Measurements from ENCODE around the gene PYHIN1. TPM values are rescaled to one million over a fixed set of nuclear protein-coding genes. Genes with fewer than 3 reads are reported as not detected.

The PYHIN1 gene
- total RNA-seq, 1 donor: not detected

DNA sequence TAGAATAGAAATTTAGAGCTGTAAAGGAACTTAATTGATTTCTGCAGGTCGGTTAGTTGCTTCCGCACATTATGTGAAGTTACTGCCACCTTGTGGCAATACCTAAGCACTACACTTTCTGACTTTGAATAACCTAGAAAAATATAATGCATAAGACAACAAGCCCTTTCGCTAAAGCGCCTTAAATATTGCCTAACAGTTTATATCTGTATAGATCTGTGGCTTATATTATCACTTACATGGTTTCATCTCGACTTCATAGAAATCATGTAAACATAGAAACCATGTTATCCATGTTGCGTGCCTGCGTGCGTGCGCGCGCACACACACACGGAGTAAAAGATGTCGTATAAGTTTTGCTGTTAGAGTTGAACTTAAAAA, 67.4 kb downstream of the PYHIN1 start:
- TF ChIP-seq, protein P1, sequence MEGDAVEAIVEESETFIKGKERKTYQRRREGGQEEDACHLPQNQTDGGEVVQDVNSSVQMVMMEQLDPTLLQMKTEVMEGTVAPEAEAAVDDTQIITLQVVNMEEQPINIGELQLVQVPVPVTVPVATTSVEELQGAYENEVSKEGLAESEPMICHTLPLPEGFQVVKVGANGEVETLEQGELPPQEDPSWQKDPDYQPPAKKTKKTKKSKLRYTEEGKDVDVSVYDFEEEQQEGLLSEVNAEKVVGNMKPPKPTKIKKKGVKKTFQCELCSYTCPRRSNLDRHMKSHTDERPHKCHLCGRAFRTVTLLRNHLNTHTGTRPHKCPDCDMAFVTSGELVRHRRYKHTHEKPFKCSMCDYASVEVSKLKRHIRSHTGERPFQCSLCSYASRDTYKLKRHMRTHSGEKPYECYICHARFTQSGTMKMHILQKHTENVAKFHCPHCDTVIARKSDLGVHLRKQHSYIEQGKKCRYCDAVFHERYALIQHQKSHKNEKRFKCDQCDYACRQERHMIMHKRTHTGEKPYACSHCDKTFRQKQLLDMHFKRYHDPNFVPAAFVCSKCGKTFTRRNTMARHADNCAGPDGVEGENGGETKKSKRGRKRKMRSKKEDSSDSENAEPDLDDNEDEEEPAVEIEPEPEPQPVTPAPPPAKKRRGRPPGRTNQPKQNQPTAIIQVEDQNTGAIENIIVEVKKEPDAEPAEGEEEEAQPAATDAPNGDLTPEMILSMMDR (IDR thresholded peaks at IDR 0.05; ENCODE audit: extremely low read depth, low read depth, low read length): peak; percentile 88
- Histone ChIP-seq H3K9me3 (ENCODE audit: low read depth, low read length) (no peaks in the 10 kb centered on the region), H4K20me1 (ENCODE audit: insufficient read depth, low read length) (no peaks in the 10 kb centered on the region), H3K4me1 (ENCODE audit: insufficient read depth, low read length) (peaks cover 21% of the 10 kb centered on the region), H3K36me3 (ENCODE audit: insufficient read depth, low read length) (no peaks in the 10 kb centered on the region), H3K27ac (ENCODE audit: low read depth, low read length) (peak overlapping the region; percentile 92), H3K4me3 (ENCODE audit: insufficient read depth, low read length) (peak overlapping the region; percentile 72), H3K27me3 (ENCODE audit: insufficient read depth, low read length) (peaks cover 4% of the 10 kb centered on the region), H3K4me2 (ENCODE audit: insufficient read depth, low read length) (peak overlapping the region; percentile 96), H3K79me2 (ENCODE audit: insufficient read depth, low read length) (no peaks in the 10 kb centered on the region), H2AFZ (ENCODE audit: low read length) (peak overlapping the region; percentile 89)
- no peak for DNase-seq (ENCODE audit: insufficient read length, low spot score, missing footprints)

DNA sequence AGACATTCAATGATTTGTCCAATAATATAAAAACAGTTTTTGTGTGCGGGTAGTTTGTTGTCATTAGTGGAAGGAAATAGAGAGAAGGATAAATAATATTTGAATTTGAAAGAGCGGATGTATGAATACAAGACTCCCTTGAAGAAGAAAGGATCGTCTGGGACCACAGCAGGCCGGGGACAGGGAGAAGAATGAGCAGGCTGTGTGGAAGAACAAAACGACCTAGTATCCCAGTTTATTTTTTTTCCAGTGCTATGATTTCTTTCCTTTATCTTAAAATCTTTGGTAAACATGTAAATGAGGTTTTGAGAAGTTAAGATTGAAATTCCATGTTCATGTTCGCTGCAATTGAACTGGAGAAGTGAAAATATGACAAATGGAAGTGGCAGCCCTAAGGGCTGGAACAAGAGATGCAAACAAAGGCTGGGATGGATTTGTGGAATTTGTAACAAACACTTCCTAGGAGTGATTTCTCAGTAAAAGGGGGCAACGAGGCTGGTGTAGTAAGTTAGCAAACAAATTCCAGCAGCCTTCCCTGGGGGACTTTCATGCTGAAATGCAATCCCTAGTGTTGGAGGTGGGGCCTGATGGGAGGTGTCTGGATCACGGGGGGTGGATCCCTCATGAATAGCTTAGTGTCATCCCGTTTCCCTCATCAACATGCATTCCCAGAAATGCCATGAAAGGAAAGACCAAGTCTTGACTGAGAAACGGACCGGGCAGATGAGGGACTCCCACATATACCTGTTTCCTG, 68.1 kb downstream of the PYHIN1 start:
- DNase-seq (ENCODE audit: insufficient read length, low spot score, missing footprints): peak; percentile 66
- H4K20me1 ChIP-seq (ENCODE audit: insufficient read depth, low read length): no peaks in the 10 kb centered on the region
- H3K4me1 ChIP-seq (ENCODE audit: insufficient read depth, low read length): peaks cover 21% of the 10 kb centered on the region
- no peaks in the 10 kb centered on the region for H3K9me3 ChIP-seq (ENCODE audit: low read depth, low read length)
- peak overlapping the region; percentile 72 for H3K4me3 ChIP-seq (ENCODE audit: insufficient read depth, low read length)
- peak overlapping the region; percentile 92 for H3K27ac ChIP-seq (ENCODE audit: low read depth, low read length)
- TF ChIP-seq, protein P1 (IDR thresholded peaks at IDR 0.05; ENCODE audit: extremely low read depth, low read depth, low read length): no peak
- H3K27me3 ChIP-seq (ENCODE audit: insufficient read depth, low read length): peaks cover 4% of the 10 kb centered on the region
- H3K36me3 ChIP-seq (ENCODE audit: insufficient read depth, low read length): no peaks in the 10 kb centered on the region
- H3K79me2 ChIP-seq (ENCODE audit: insufficient read depth, low read length): no peaks in the 10 kb centered on the region
- H3K4me2 ChIP-seq (ENCODE audit: insufficient read depth, low read length): peak overlapping the region; percentile 96
- H2AFZ ChIP-seq (ENCODE audit: low read length): peak overlapping the region; percentile 89

- Histone ChIP-seq H4K20me1 (ENCODE audit: insufficient read depth, low read length) (no peaks in the 10 kb centered on the region), H3K4me3 (ENCODE audit: insufficient read depth, low read length) (peak overlapping the region; percentile 72), H3K4me2 (ENCODE audit: insufficient read depth, low read length) (peak overlapping the region; percentile 96), H3K27ac (ENCODE audit: low read depth, low read length) (peak overlapping the region; percentile 92), H3K36me3 (ENCODE audit: insufficient read depth, low read length) (no peaks in the 10 kb centered on the region), H3K79me2 (ENCODE audit: insufficient read depth, low read length) (no peaks in the 10 kb centered on the region), H3K4me1 (ENCODE audit: insufficient read depth, low read length) (peaks cover 23% of the 10 kb centered on the region), H3K27me3 (ENCODE audit: insufficient read depth, low read length) (peaks cover 4% of the 10 kb centered on the region), H3K9me3 (ENCODE audit: low read depth, low read length) (no peaks in the 10 kb centered on the region), H2AFZ (ENCODE audit: low read length) (peak overlapping the region; percentile 89)
- TF ChIP-seq, protein P1 (IDR thresholded peaks at IDR 0.05; ENCODE audit: extremely low read depth, low read depth, low read length): no peak
- peak; percentile 18 for DNase-seq (ENCODE audit: insufficient read length, low spot score, missing footprints)
Measured at GRCh38 chr1:159000070-159000409, 68.7 kb downstream of the PYHIN1 start.

- no peaks in the 10 kb centered on the region for H3K9me3 ChIP-seq (ENCODE audit: low read depth, low read length)
- no peaks in the 10 kb centered on the region for H3K36me3 ChIP-seq (ENCODE audit: insufficient read depth, low read length)
- no peaks in the 10 kb centered on the region for H3K79me2 ChIP-seq (ENCODE audit: insufficient read depth, low read length)
- H3K27ac ChIP-seq (ENCODE audit: low read depth, low read length): peak overlapping the region; percentile 92
- H3K4me2 ChIP-seq (ENCODE audit: insufficient read depth, low read length): peak overlapping the region; percentile 96
- peaks cover 4% of the 10 kb centered on the region for H3K27me3 ChIP-seq (ENCODE audit: insufficient read depth, low read length)
- peaks cover 29% of the 10 kb centered on the region for H3K4me1 ChIP-seq (ENCODE audit: insufficient read depth, low read length)
- DNase-seq (ENCODE audit: insufficient read length, low spot score, missing footprints): peak; percentile 77
- H3K4me3 ChIP-seq (ENCODE audit: insufficient read depth, low read length): peak overlapping the region; percentile 72
- H2AFZ ChIP-seq (ENCODE audit: low read length): peak overlapping the region; percentile 89
- H4K20me1 ChIP-seq (ENCODE audit: insufficient read depth, low read length): no peaks in the 10 kb centered on the region
- TF ChIP-seq, protein P1 (IDR thresholded peaks at IDR 0.05; ENCODE audit: extremely low read depth, low read depth, low read length): no peak
Measured at GRCh38 chr1:159000625-159001024, 69.3 kb downstream of the PYHIN1 start.

All from osteoblast (primary cell).